Measurements from ENCODE around the gene SUGCT. TPM values are rescaled to one million over a fixed set of nuclear protein-coding genes. Genes with fewer than 3 reads are reported as not detected.

Gene SUGCT
- total RNA-seq, 3 donors from 2014 or later (not counting 1 experiment from before 2014, with no cell fraction given), result 0.40 to 0.59 TPM; not detected in 1

DNA sequence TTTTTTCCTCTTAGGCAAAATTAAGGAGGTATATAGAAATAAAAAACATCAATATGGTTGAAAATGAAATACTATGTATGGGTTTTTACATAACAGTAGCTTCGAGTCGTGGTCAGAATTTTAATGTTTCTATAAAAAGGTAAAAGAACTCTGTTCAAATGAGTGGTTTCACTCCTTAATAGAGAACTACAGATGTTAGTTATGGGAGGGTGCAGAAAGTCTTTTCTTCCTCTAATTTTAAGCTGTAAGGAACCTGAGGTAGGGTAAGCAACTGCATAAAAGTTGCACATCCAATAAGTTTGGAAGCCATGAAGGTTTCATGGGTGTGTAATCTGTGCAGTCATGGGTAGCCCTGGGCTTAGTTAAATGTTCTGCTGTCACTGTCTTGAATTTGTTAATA, 141.3 kb downstream of the SUGCT start:
- Mint-ChIP-seq H3K27ac (no peak overlapping the region), H3K9me3 (peaks cover 1 to 3% of the 10 kb centered on the region in 2 donors), H3K4me1 (no peaks in the 10 kb centered on the region), H3K27me3 (ENCODE audit: low read depth in 2 of 2) (peaks cover 0 to 4% of the 10 kb centered on the region in 2 donors), H3K36me3 (no peaks in the 10 kb centered on the region), H3K4me3 (no peak overlapping the region)
- Histone ChIP-seq H3K4me3 (ENCODE audit: low read length) (no peak overlapping the region), H3K9me3 (ENCODE audit: control insufficient read depth, insufficient read depth, low read length) (no peaks in the 10 kb centered on the region), H3K36me3 (ENCODE audit: control insufficient read depth, insufficient read depth, low read length) (no peaks in the 10 kb centered on the region), H3K27me3 (ENCODE audit: control insufficient read depth, insufficient read depth, low read length) (no peaks in the 10 kb centered on the region), H3K27ac (ENCODE audit: low read length) (no peak overlapping the region), H3K4me1 (ENCODE audit: control insufficient read depth, insufficient read depth, low read length) (no peaks in the 10 kb centered on the region)
- ATAC-seq (no peak), DNase-seq (no peak)
- 16% methylated on average over 2 of the region's 2 CpGs for WGBS (ENCODE audit: insufficient coverage)
- intact Hi-C loops (cut with micrococcal nuclease), result no loop called here
- no peak for TF ChIP-seq CTCF (IDR thresholded peaks at IDR 0.05)

- H3K4me1 Mint-ChIP-seq, result no peaks in the 10 kb centered on the region
- no peak overlapping the region for H3K27ac Mint-ChIP-seq
- DNase-seq (no peak), ATAC-seq (no peak)
- H3K9me3 Mint-ChIP-seq, result peaks cover 3% of the 10 kb centered on the region in 2 donors
- no peak overlapping the region for H3K27ac ChIP-seq (ENCODE audit: low read length)
- peaks cover 0 to 3% of the 10 kb centered on the region in 2 donors for H3K27me3 Mint-ChIP-seq (ENCODE audit: low read depth in 2 of 2)
- H3K4me3 Mint-ChIP-seq, result no peak overlapping the region
- no peaks in the 10 kb centered on the region for H3K36me3 Mint-ChIP-seq
- no peaks in the 10 kb centered on the region for H3K9me3 ChIP-seq (ENCODE audit: control insufficient read depth, insufficient read depth, low read length)
- no peaks in the 10 kb centered on the region for H3K36me3 ChIP-seq (ENCODE audit: control insufficient read depth, insufficient read depth, low read length)
- no peak overlapping the region for H3K4me3 ChIP-seq (ENCODE audit: low read length)
- intact Hi-C loops (cut with micrococcal nuclease), result no loop called here
- H3K27me3 ChIP-seq (ENCODE audit: control insufficient read depth, insufficient read depth, low read length), result no peaks in the 10 kb centered on the region
- no peaks in the 10 kb centered on the region for H3K4me1 ChIP-seq (ENCODE audit: control insufficient read depth, insufficient read depth, low read length)
- no CpG with 5 or more reads among the region's 2 CpGs for WGBS (ENCODE audit: insufficient coverage)
- no peak for TF ChIP-seq CTCF (IDR thresholded peaks at IDR 0.05)
Measured at GRCh38 chr7:40279991-40280390, 145.2 kb downstream of the SUGCT start.

- no peaks in the 10 kb centered on the region for H3K4me1 Mint-ChIP-seq
- H3K27me3 Mint-ChIP-seq (ENCODE audit: low read depth in 2 of 2), result peaks cover 0 to 3% of the 10 kb centered on the region in 2 donors
- intact Hi-C loops (cut with micrococcal nuclease), result no loop called here
Measured at GRCh38 chr7:40282858-40283257, 148.1 kb downstream of the SUGCT start.

More at GRCh38 chr7:40282858-40283257, 148.1 kb downstream of the SUGCT start:
- Histone ChIP-seq H3K27ac (ENCODE audit: low read length) (no peak overlapping the region), H3K9me3 (ENCODE audit: control insufficient read depth, insufficient read depth, low read length) (no peaks in the 10 kb centered on the region), H3K36me3 (ENCODE audit: control insufficient read depth, insufficient read depth, low read length) (no peaks in the 10 kb centered on the region), H3K4me3 (ENCODE audit: low read length) (no peak overlapping the region), H3K27me3 (ENCODE audit: control insufficient read depth, insufficient read depth, low read length) (no peaks in the 10 kb centered on the region), H3K4me1 (ENCODE audit: control insufficient read depth, insufficient read depth, low read length) (no peaks in the 10 kb centered on the region)
- no peak for TF ChIP-seq CTCF (IDR thresholded peaks at IDR 0.05)
- Mint-ChIP-seq H3K27ac (no peak overlapping the region), H3K9me3 (peaks cover 3% of the 10 kb centered on the region in 2 donors), H3K36me3 (no peaks in the 10 kb centered on the region), H3K4me3 (no peak overlapping the region)
- 73% methylated on average over 2 of the region's 2 CpGs for WGBS (ENCODE audit: insufficient coverage)
- DNase-seq, result no peak
- ATAC-seq, result no peak
